Measurements from ENCODE around the gene BRINP1. TPM values are rescaled to one million over a fixed set of nuclear protein-coding genes. Genes with fewer than 3 reads are reported as not detected.

The BRINP1 gene
- total RNA-seq, 1 experiment from 2014 or later = not detected

GRCh38 chr9:119368179-119368578 lies 1.1 kb downstream of the BRINP1 start:
- H3K9me3 ChIP-seq (ENCODE audit: insufficient read depth, low read depth) = no peaks in the 10 kb centered on the region
- H3K27ac ChIP-seq = no peak overlapping the region
- no peaks in the 10 kb centered on the region for H3K9me2 ChIP-seq (ENCODE audit: insufficient read depth)
- no peaks in the 10 kb centered on the region for H3K79me2 ChIP-seq (ENCODE audit: low read depth)
- H3K27me3 ChIP-seq (ENCODE audit: insufficient read depth, low read depth) = no peaks in the 10 kb centered on the region
- no peaks in the 10 kb centered on the region for H3K36me3 ChIP-seq (ENCODE audit: low read depth)
- no peak overlapping the region for H3K4me2 ChIP-seq
- H3K4me1 ChIP-seq (replicated peaks; ENCODE audit: insufficient read depth) = no peaks in the 10 kb centered on the region
- POLR2A ChIA-PET (ENCODE audit: unreplicated experiment) = no interaction called here
- no peaks in the 10 kb centered on the region; the same call in 1 of the 2 replicates for H4K20me1 ChIP-seq (ENCODE audit: insufficient read depth)
- no peak overlapping the region for H2AFZ ChIP-seq
- H3F3A ChIP-seq (ENCODE audit: insufficient read depth, low read depth) = no peaks in the 10 kb centered on the region
- TF ChIP-seq EZH2 (IDR thresholded peaks at IDR 0.05; ENCODE audit: low read depth) (no peak), CTCF (conservative IDR thresholded peaks at IDR 0.05) (no peak)
- no TSS peak for BruUV-seq (replicated peaks)
- intact Hi-C loops (cut with micrococcal nuclease; ENCODE audit: unreplicated experiment) = loop anchor here (5.0 to 10.0 kb wide), 2 partner anchors 843 to 1726 kb away; no protein-coding TSS in a partner anchor
- DNase-seq = no peak
- no peak overlapping the region for H3K4me3 ChIP-seq
- CTCF ChIA-PET = no interaction called here

DNA sequence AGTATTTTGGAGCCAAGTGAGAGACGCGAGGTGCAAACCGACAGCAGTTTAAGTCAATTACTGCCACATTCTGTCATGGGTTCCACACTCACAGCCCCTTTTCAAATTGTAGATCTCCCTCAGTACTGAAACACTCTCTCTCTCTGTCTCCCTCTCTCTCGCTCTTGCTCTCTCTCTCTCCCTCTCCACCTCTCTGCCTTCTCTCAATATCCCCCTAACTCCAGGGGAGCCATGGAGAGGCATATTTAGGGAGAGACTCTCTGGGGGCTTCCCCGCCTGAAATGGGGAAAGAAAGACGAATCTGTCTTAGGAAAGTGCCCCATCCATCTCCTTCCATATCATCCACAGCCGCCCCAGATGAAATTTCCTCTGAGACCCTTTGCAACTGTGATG lies 1.6 kb downstream of the BRINP1 start:
- intact Hi-C loops (cut with micrococcal nuclease; ENCODE audit: unreplicated experiment) = loop anchor here (5.0 to 10.0 kb wide), 2 partner anchors 843 to 1725 kb away; no protein-coding TSS in a partner anchor
- ChIA-PET CTCF (no interaction called here), POLR2A (ENCODE audit: unreplicated experiment) (no interaction called here)
- BruUV-seq (replicated peaks) = no TSS peak
- H3K9me2 ChIP-seq (ENCODE audit: insufficient read depth) = no peaks in the 10 kb centered on the region
- no peaks in the 10 kb centered on the region for H3K79me2 ChIP-seq (ENCODE audit: low read depth)
- no peaks in the 10 kb centered on the region for H3K9me3 ChIP-seq (ENCODE audit: insufficient read depth, low read depth)
- no peaks in the 10 kb centered on the region for H3K4me1 ChIP-seq (replicated peaks; ENCODE audit: insufficient read depth)
- no peak overlapping the region for H3K27ac ChIP-seq
- no peaks in the 10 kb centered on the region for H3F3A ChIP-seq (ENCODE audit: insufficient read depth, low read depth)
- TF ChIP-seq EZH2 (IDR thresholded peaks at IDR 0.05; ENCODE audit: low read depth) (no peak), CTCF (conservative IDR thresholded peaks at IDR 0.05) (no peak)
- H3K4me3 ChIP-seq = no peak overlapping the region
- DNase-seq = no peak
- no peak overlapping the region for H2AFZ ChIP-seq
- H3K27me3 ChIP-seq (ENCODE audit: insufficient read depth, low read depth) = no peaks in the 10 kb centered on the region
- no peaks in the 10 kb centered on the region; the same call in 1 of the 2 replicates for H4K20me1 ChIP-seq (ENCODE audit: insufficient read depth)
- H3K36me3 ChIP-seq (ENCODE audit: low read depth) = no peaks in the 10 kb centered on the region
- H3K4me2 ChIP-seq = no peak overlapping the region

GRCh38 chr9:119366909-119367682 lies 2.1 kb downstream of the BRINP1 start:
- Histone ChIP-seq H3K9me2 (ENCODE audit: insufficient read depth) (no peaks in the 10 kb centered on the region), H4K20me1 (ENCODE audit: insufficient read depth) (no peaks in the 10 kb centered on the region; the same call in 1 of the 2 replicates)
- intact Hi-C loops (cut with micrococcal nuclease; ENCODE audit: unreplicated experiment) = loop anchor here (5.0 to 10.0 kb wide), 2 partner anchors 842 to 1725 kb away; no protein-coding TSS in a partner anchor

More at GRCh38 chr9:119366909-119367682, 2.1 kb downstream of the BRINP1 start:
- ChIA-PET POLR2A (ENCODE audit: unreplicated experiment) (no interaction called here), CTCF (no interaction called here)
- Histone ChIP-seq H2AFZ (no peak overlapping the region), H3K27ac (no peak overlapping the region), H3K4me2 (no peak overlapping the region), H3K36me3 (ENCODE audit: low read depth) (no peaks in the 10 kb centered on the region), H3F3A (ENCODE audit: insufficient read depth, low read depth) (no peaks in the 10 kb centered on the region), H3K9me3 (ENCODE audit: insufficient read depth, low read depth) (no peaks in the 10 kb centered on the region), H3K27me3 (ENCODE audit: insufficient read depth, low read depth) (no peaks in the 10 kb centered on the region), H3K4me3 (no peak overlapping the region), H3K4me1 (replicated peaks; ENCODE audit: insufficient read depth) (no peaks in the 10 kb centered on the region), H3K79me2 (ENCODE audit: low read depth) (no peaks in the 10 kb centered on the region)
- TF ChIP-seq EZH2 (IDR thresholded peaks at IDR 0.05; ENCODE audit: low read depth) (no peak), CTCF (conservative IDR thresholded peaks at IDR 0.05) (no peak)
- no peak for DNase-seq
- no TSS peak for BruUV-seq (replicated peaks)
